Lower leg skin (tissue), 3 donors: ENCODE results near the gene TBC1D32.
"Not testable (repeated sequence)": the region's sequence is repeated elsewhere in the genome, so short reads cannot be mapped to it uniquely, and the experiment has no call there.

ENCODE experiments used
- CTCF ChIP-seq, 3 donors: fragments of 450-650 bp; IDR thresholded peaks; one replicate each; pipeline ENCODE4 v1.5.1; 2016; ENCODE audit warnings: antibody characterized with exemption in 3 of 3, mild to moderate bottlenecking in 3 of 3, moderate library complexity in 2 of 3
- POLR2A ChIP-seq, 2 donors: fragments of 450-650 bp; IDR thresholded peaks; one replicate each; pipeline ENCODE4 v1.6.1; 2016 to 2017; ENCODE audit warnings: antibody characterized with exemption in 2 of 2, mild to moderate bottlenecking in 1 of 2, moderate library complexity in 1 of 2

- TF ChIP-seq POLR2A, CTCF (IDR thresholded peaks at IDR 0.05): not testable (repeated sequence)
These were observed 138.2 kb downstream of the TBC1D32 start for GRCh38 chr6:121196042-121196441.
